K562 (cell line): Measurements from ENCODE around the gene LGALS12. TPM values are rescaled to one million over a fixed set of nuclear protein-coding genes. Genes with fewer than 3 reads are reported as not detected.

Experiments used
- CAMTA2 ChIP-seq: fragments of 250-450 bp; sonication (Bioruptor Pico); conservative IDR thresholded peaks from 2 replicates; pipeline ENCODE4 v1.5.1; 2022
- CC2D1A ChIP-seq: fragments of 450-650 bp; IDR thresholded peaks from 2 replicates; pipeline ENCODE4 v1.6.1; 2017; ENCODE audit warnings: mild to moderate bottlenecking
- GABPA ChIP-seq: fragments of 200-800 bp; sonication (Bioruptor generic); conservative IDR thresholded peaks from 2 replicates; pipeline ENCODE4 v1.6.1; 2016; ENCODE audit warnings: low read depth, missing genetic modification characterization, missing compliant biosample characterization
- GABPB2 ChIP-seq: fragments of 250-450 bp; sonication (Bioruptor Pico); conservative IDR thresholded peaks from 2 replicates; pipeline ENCODE4 v1.5.1; 2021; ENCODE audit warnings: mild to moderate bottlenecking
- GATA2 ChIP-seq: sonication (generic); formaldehyde crosslinking; IDR thresholded peaks from 2 replicates; pipeline ENCODE4 v1.4.0; 2020; ENCODE audit warnings: mild to moderate bottlenecking, missing genetic modification reagents
- JUND ChIP-seq, 2 experiments: IDR thresholded peaks; 2 replicates in 1 of 2; 3 replicates in 1 of 2; pipeline ENCODE4 v1.6.1; 2011; ENCODE audit warnings: borderline replicate concordance in 2 of 2, low read depth in 2 of 2, low read length in 2 of 2, improper control_type of control experiment in 1 of 2, missing biosample characterization in 1 of 2, missing genetic modification characterization in 1 of 2, missing genetic modification reagents in 1 of 2
- NFRKB ChIP-seq: fragments of 450-650 bp; IDR thresholded peaks from 2 replicates; pipeline ENCODE4 v1.6.1; 2016; ENCODE audit warnings: low read depth
- RBM34 ChIP-seq: fragments of 200-400 bp; formaldehyde crosslinking; IDR thresholded peaks from 2 replicates; pipeline ENCODE4 v1.6.1; 2018; ENCODE audit warnings: low read length, borderline replicate concordance; ENCODE audit not compliant: insufficient read depth
- RHOXF2B ChIP-seq: fragments of 250-450 bp; sonication (Bioruptor Pico); conservative IDR thresholded peaks from 2 replicates; pipeline ENCODE4 v1.5.1; 2021
- SAFB2 ChIP-seq: fragments of 200-400 bp; formaldehyde crosslinking; IDR thresholded peaks from 2 replicates; pipeline ENCODE4 v1.6.1; 2018; ENCODE audit warnings: borderline replicate concordance, low read length, low read depth, moderate library complexity; ENCODE audit not compliant: severe bottlenecking
- TEAD4 ChIP-seq, 2 experiments: sonication (generic) in 1 of 2; formaldehyde crosslinking in 1 of 2; IDR thresholded peaks; 2 replicates each; pipeline versions ENCODE4 v1.6.1 to v1.8.0; 2012 to 2022; ENCODE audit warnings: borderline replicate concordance in 1 of 2, inconsistent platforms in 1 of 2, low read length in 1 of 2, mild to moderate bottlenecking in 1 of 2, missing genetic modification reagents in 1 of 2
- WHSC1 ChIP-seq: IDR thresholded peaks from one replicate; pipeline ENCODE4 v1.6.1; 2012; ENCODE audit warnings: low read length, control low read depth, inconsistent platforms
- ZNF124 ChIP-seq: sonication (generic); formaldehyde crosslinking; IDR thresholded peaks from 2 replicates; pipeline ENCODE4 v1.8.1; 2022; ENCODE audit warnings: missing genetic modification reagents
- ZNF561 ChIP-seq: fragments of 450-650 bp; formaldehyde crosslinking; conservative IDR thresholded peaks from 2 replicates; pipeline ENCODE4 v1.4.0; 2020; ENCODE audit warnings: mild to moderate bottlenecking, moderate library complexity
- polyA plus RNA-seq, 8 experiments: library from polyadenylated mRNA; depleted of rRNA in 4 of 8; stranded (reverse) in 5 of 8; unstranded in 3 of 8; fragments of >200 nt; fragmentation: Nextera tagmentation in 2 of 8; fragmentation: Illumina TruSeq in 1 of 8; extraction: Ambion mirVana in 2 of 8; extraction: Trizol in 1 of 8; gene quantifications; 2 replicates each; pipeline versions ENCODE4 v1.2.1 to v1.2.3, GENCODE V29; 2011 to 2014; ENCODE audit warnings: inconsistent platforms in 1 of 8, missing spikeins in 1 of 8
- total RNA-seq, 7 experiments: library from RNA; depleted of rRNA in 6 of 7; stranded (reverse); fragments of >200 nt in 6 of 7; fragmentation: Illumina TruSeq in 2 of 7; extraction: Trizol in 2 of 7; gene quantifications; 2 replicates each; pipeline versions ENCODE4 v1.2.1 to v1.2.3, GENCODE V29; 2011 to 2021; ENCODE audit warnings: low replicate concordance in 1 of 7
- TF ChIP-seq, protein P1 (sequence below), 2 experiments: IDR thresholded peaks; 2 replicates each; pipeline ENCODE4 v1.6.1; 2011; ENCODE audit warnings: borderline replicate concordance in 1 of 2, control low read depth in 1 of 2, low read depth in 1 of 2, low read length in 1 of 2, mild to moderate bottlenecking in 1 of 2, mixed read lengths in 1 of 2, moderate library complexity in 1 of 2; ENCODE audit not compliant: insufficient read depth in 1 of 2, insufficient read length in 1 of 2, poor library complexity in 1 of 2, severe bottlenecking in 1 of 2; ENCODE audit errors: extremely low read depth in 1 of 2
- TF ChIP-seq, protein P2 (sequence below): fragments of 450-650 bp; IDR thresholded peaks from 2 replicates; pipeline ENCODE4 v1.6.1; 2017; ENCODE audit warnings: antibody characterized with exemption, mild to moderate bottlenecking
- TF ChIP-seq, protein P3 (sequence below): sonication (generic); formaldehyde crosslinking; IDR thresholded peaks from 2 replicates; pipeline ENCODE4 v1.8.1; 2023; ENCODE audit warnings: mild to moderate bottlenecking, missing genetic modification reagents, moderate library complexity

Gene LGALS12
- total and polyA plus RNA-seq, 9 of the 15 experiments (the other 6 are each of a cell fraction or from before 2014, with no cell fraction given): 0.66 to 8.0 (median 5.0) TPM

DNA sequence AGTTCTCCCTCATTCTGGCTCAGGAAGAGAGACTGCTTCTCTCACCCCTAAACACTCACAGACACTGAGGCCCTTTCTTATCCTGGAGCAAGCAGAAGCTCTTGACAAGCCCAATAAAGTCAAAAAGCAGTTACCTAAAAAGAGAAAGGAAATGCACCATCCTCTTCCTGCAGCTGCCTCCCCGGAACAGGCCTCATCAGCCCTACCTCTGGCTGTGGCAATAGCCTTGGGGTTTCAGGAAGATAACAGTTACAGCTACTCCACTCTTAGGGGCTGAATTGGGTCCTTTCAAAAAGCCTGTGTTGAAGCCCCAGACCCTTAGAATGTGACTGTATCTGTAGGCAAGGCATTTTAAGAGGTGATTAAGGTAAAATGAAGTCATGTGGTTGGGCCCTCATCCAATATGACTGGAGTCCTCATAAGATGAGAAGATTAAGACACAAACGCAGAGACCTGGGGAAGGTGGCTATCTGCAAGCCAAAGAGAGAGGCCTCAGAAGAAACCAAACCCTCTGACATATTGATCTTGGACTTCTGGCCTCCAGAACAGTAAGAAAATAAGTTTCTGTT, 3.5 kb upstream of the LGALS12 start (continued):
- TF ChIP-seq, protein P1, sequence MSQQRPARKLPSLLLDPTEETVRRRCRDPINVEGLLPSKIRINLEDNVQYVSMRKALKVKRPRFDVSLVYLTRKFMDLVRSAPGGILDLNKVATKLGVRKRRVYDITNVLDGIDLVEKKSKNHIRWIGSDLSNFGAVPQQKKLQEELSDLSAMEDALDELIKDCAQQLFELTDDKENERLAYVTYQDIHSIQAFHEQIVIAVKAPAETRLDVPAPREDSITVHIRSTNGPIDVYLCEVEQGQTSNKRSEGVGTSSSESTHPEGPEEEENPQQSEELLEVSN (IDR thresholded peaks at IDR 0.05; ENCODE audit: borderline replicate concordance in 1 of 2, extremely low read depth in 1 of 2, insufficient read depth in 1 of 2, insufficient read length in 1 of 2, low read depth in 1 of 2, low read length in 1 of 2, poor library complexity in 1 of 2, severe bottlenecking in 1 of 2): no peak
- TF ChIP-seq, protein P2, sequence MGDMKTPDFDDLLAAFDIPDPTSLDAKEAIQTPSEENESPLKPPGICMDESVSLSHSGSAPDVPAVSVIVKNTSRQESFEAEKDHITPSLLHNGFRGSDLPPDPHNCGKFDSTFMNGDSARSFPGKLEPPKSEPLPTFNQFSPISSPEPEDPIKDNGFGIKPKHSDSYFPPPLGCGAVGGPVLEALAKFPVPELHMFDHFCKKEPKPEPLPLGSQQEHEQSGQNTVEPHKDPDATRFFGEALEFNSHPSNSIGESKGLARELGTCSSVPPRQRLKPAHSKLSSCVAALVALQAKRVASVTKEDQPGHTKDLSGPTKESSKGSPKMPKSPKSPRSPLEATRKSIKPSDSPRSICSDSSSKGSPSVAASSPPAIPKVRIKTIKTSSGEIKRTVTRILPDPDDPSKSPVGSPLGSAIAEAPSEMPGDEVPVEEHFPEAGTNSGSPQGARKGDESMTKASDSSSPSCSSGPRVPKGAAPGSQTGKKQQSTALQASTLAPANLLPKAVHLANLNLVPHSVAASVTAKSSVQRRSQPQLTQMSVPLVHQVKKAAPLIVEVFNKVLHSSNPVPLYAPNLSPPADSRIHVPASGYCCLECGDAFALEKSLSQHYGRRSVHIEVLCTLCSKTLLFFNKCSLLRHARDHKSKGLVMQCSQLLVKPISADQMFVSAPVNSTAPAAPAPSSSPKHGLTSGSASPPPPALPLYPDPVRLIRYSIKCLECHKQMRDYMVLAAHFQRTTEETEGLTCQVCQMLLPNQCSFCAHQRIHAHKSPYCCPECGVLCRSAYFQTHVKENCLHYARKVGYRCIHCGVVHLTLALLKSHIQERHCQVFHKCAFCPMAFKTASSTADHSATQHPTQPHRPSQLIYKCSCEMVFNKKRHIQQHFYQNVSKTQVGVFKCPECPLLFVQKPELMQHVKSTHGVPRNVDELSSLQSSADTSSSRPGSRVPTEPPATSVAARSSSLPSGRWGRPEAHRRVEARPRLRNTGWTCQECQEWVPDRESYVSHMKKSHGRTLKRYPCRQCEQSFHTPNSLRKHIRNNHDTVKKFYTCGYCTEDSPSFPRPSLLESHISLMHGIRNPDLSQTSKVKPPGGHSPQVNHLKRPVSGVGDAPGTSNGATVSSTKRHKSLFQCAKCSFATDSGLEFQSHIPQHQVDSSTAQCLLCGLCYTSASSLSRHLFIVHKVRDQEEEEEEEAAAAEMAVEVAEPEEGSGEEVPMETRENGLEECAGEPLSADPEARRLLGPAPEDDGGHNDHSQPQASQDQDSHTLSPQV: 0 out of 2 replicates have a peak, but pooled peaks have one; percentile 23
- TF ChIP-seq ZNF124 (CRISPR knock-in tag) (no peak), ZNF561 (CRISPR knock-in tag) (no peak), CC2D1A (no peak), GATA2 (CRISPR knock-in tag) (peak; percentile 48; the same call in 1 of the 2 replicates), GABPB2 (CRISPR knock-in tag) (no peak), GABPA (tag) (peak; percentile 46), WHSC1 (no peak), SAFB2 (no peak), CAMTA2 (no peak), NFRKB (no peak), JUND (IDR thresholded peaks at IDR 0.05; ENCODE audit: borderline replicate concordance, low read depth, low read length) (no peak), JUND (tag; IDR thresholded peaks at IDR 0.05; ENCODE audit: borderline replicate concordance, low read depth, low read length) (peak; percentile 45; the same call in 1 of the 3 replicates), RHOXF2B (no peak), TEAD4 (IDR thresholded peaks at IDR 0.05; ENCODE audit: low read length) (0 out of 2 replicates have a peak, but pooled peaks have one; percentile 12), TEAD4 (CRISPR knock-in tag; IDR thresholded peaks at IDR 0.05; ENCODE audit: borderline replicate concordance) (no peak), RBM34 (no peak)
- TF ChIP-seq, protein P3, sequence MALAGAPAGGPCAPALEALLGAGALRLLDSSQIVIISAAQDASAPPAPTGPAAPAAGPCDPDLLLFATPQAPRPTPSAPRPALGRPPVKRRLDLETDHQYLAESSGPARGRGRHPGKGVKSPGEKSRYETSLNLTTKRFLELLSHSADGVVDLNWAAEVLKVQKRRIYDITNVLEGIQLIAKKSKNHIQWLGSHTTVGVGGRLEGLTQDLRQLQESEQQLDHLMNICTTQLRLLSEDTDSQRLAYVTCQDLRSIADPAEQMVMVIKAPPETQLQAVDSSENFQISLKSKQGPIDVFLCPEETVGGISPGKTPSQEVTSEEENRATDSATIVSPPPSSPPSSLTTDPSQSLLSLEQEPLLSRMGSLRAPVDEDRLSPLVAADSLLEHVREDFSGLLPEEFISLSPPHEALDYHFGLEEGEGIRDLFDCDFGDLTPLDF (CRISPR knock-in tag): no peak
